ENCODE data around the gene THBD.

Gene THBD

DNA sequence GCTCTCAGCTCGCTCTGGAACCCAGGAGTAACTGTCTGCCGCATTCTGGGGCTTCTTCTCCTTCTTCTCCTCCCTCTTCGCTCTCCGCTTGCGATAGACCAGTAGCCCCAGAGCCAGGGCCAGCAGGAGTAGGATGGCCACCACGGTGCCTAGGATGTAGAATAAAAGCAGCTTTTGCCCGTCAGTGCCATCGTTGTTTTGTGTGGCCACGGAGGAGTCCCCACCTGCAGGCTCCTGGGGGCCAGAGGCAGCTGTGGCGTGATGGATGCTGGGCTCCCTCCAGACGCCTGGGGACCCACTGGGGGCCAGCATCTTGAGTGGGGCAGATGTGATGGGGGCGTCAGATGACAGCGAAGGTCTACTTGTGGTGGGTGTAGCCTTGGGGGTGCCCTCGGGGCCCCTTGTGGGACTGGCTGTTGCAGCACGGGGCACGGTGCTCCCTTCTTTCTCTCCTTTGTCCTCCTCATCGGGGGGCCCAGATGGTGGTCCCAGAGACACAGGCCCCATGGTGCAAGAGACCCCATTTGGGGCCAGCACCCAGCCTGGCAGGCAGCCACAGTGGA is 34.9 kb upstream of the THBD start:
- no peak for DNase-seq

DNA sequence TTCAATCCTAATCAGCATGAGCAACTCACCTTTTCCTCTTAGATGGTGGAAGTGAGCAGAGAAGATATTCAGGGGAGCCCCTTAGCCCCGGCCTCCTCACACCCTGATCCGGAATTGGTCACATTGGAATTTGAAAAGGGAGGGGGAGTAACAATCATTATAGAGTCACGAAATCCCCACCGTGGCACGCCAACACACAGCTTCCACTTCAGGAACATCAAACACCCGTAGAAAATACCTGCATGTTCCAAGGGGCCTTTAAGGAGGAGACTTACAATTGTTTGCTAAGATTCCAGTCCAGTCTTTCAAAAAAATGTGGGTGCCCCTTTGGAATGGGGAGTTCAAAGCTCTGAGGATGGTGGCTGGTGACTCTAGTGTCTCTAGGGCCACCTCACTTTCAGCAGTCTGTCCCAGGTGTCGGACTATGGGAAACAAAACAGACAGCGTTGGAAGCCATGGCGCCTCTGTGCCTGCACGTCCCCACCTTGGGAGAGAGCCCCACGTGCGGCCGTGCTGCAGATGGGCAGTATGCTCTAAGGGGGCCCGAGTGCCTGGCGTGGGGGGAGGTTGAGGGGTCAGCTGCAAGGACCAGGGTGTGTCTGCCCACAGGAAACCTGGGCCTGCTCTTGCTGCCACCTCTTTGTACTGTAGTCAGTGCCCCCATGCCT is 34.2 kb upstream of the THBD start:
- DNase-seq: no peak

GRCh38 chr20:23082846-23083552 is 33.5 kb upstream of the THBD start:
- no peak for DNase-seq

- DNase-seq: no peak
Observed at GRCh38 chr20:23081263-23081819, 31.9 kb upstream of the THBD start.

DNA sequence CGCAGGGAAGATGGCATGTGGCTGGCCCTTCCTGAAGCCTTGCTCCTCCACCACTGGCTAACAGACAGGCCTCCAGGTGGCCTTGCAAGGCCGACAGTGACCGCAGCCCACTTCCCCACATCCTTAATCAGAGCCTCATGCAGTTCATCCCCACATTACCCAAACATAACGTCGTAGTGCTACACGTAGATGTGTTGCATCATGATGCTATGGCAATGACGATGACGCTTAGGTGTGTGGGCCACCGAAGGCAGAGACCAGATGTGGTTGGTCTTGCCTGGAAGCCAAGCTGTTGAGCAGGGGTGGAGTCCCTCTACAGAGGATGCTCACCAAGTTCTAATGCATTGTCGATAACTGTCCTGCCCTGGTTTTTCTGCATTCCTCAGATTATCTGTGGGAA is 31.0 kb upstream of the THBD start:
- DNase-seq: no peak

GRCh38 chr20:23079926-23080325 is 30.5 kb upstream of the THBD start:
- no peak for DNase-seq

GRCh38 chr20:23079016-23079351 is 29.5 kb upstream of the THBD start:
- no peak for DNase-seq

DNA sequence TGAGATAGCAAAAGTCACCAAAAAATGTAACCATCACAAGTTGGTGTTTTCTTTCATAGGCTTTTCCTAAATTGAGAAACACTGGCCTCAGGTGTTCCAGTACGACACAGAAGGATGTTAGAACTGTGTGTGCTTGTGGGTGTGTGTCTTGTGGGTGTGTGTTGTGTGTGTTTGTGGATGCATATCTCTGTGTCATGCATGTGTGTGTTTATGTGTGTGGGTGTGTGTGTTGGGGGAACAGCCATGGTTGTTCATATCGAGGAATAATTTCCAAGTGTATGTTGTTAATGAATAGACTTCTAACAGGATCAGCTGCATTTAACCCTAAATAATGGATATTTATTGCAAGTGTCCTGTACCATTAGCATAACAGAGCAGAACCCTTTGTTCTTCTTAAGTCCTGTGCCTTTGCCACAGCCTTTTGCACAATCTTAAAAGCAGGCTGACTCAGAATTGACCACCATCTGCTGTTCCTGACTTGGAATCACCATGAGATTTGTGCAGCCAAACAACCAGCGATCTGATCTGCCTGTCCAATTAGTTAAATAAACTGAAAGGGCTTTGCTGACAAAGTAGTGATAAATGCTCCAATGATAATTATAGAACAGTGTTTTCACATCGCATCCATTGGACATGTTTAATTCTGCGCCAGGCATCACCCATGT is 29.0 kb upstream of the THBD start:
- DNase-seq: no peak

- no peak for DNase-seq
Observed at GRCh38 chr20:23077277-23077676, 27.8 kb upstream of the THBD start.

DNA sequence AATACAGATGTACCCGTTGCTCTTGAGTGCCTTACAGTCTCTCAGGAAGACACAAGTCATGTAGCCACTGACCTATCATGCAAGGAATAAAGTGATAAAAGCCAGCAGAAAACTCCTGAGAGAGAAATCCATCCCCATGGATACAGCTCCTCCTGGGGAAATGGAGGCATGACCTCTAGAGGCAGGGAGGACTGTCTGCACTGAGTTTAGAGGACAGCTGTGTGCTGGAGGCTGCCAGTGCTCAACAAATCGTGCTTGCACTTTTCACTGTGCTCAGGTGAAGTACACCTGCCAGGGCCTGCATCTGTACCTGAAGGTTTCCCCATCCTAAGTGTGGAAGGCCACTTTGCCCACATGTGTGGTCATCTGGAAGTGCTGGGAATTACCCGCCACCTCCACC is 24.6 kb upstream of the THBD start:
- DNase-seq: no peak

DNA sequence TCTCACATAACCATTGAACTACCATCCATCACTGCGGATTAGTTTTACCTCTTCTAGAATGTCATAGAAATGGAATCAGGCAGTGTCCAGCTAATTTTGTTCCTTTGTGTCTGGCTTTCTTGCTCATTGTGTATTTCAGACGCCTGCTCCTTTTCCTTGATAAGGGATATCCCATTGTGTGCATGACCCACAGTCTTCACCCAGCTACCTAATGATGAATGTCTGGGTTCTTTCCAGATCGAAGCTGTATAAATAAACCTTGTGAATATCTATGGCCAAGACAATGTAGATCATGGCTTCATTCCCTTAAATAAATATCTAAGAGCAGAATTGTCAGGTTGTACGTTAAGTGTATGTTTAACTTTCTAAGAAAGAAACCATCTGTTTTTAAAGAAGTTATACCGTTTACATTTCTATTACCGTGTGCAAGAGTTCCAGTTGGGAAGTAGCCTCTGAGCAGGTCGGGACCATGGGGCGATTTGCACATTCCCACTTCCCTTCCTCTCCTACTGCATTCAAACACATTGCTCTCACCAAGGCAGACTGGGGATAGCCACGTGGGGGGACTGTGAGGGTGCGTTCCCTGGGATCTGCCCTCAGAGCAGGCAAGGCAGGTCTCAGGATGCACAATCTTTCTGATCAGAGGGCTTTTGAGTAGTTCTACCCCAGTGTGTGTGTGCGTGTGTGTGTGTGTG is 23.6 kb upstream of the THBD start:
- no peak for DNase-seq

- no peak for DNase-seq
Observed at GRCh38 chr20:23071996-23072395, 22.5 kb upstream of the THBD start.

GRCh38 chr20:23071398-23071797 is 21.9 kb upstream of the THBD start:
- no peak for DNase-seq

- DNase-seq: no peak
Observed at GRCh38 chr20:23069108-23069507, 19.6 kb upstream of the THBD start.

DNA sequence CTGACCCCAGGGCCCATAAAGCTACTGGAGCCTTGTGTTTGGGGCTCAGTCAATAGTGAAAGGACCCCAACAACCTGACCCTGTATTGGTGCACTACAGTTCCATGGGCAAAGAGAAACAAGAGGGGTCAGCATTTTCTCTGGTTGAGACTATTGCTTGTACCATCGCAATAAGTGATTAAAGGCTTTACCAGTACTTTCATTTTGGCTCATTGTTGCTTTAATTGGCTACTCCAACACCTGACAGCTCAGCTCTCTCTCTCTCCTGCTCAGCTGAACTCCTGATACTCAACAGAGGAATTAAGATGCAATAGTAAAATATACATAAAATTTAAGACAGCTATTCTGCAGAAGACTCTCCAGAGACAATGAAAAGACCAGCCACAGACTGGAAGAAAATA is 18.8 kb upstream of the THBD start:
- DNase-seq: no peak

DNA sequence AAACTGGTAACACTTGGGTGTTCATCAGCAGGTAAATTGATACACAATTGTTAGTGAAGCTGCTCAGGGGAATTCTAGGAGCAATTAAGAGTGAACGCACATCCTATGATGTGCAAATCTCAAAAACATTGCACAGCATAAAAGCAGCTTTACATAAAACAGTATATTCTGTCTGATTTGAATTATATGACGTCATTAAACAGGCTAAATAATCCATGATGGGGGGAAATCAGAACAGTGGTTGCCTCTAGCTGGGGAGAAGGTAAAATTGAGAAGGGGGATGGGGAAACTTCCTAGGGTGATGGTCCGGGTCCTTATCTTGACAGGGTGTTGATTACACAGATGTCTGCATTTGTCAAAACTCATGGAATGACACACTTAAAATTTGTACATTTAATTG is 17.3 kb upstream of the THBD start:
- no peak for DNase-seq

- DNase-seq: no peak
Observed at GRCh38 chr20:23065266-23066201, 16.1 kb upstream of the THBD start.

GRCh38 chr20:23063581-23063980 is 14.1 kb upstream of the THBD start:
- no peak for DNase-seq

DNA sequence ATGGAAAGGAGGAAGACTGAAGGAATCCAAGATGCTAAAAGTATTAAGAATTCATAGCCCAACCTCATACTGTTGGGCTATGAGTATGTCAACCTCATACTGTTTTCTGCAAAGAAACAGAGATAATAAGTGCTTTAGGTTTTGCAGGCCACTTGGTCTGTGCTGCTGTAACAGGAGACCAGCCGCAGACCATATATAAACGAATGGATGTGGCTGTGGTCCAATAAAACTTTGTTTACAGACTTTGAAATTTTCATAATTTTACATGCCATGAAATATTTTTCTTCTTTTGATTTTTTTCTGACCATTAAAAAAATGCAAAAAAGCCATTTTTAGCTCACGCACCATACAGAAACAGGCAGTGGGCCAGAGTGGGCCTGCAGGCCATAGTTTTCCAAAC is 13.7 kb upstream of the THBD start:
- DNase-seq: no peak

DNA sequence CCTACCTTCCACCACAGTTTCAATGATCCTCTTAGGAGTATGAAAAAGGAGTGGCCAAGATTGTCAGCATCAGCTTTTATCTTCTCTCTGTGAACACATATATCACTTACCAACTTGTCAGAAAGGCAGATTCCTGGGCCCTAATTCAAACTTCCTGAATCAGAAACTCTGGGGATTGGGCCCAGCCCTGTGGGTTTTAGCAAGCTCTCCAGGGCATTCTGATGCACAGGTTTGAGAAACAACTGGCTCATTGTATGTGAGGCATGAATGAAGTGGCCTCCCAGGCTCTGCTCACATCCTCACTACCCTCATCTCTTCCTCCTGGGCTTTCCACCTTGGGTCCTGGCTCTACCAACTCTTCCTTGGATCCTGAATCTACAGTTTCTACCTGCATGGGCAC is 13.2 kb upstream of the THBD start:
- no peak for DNase-seq

DNA sequence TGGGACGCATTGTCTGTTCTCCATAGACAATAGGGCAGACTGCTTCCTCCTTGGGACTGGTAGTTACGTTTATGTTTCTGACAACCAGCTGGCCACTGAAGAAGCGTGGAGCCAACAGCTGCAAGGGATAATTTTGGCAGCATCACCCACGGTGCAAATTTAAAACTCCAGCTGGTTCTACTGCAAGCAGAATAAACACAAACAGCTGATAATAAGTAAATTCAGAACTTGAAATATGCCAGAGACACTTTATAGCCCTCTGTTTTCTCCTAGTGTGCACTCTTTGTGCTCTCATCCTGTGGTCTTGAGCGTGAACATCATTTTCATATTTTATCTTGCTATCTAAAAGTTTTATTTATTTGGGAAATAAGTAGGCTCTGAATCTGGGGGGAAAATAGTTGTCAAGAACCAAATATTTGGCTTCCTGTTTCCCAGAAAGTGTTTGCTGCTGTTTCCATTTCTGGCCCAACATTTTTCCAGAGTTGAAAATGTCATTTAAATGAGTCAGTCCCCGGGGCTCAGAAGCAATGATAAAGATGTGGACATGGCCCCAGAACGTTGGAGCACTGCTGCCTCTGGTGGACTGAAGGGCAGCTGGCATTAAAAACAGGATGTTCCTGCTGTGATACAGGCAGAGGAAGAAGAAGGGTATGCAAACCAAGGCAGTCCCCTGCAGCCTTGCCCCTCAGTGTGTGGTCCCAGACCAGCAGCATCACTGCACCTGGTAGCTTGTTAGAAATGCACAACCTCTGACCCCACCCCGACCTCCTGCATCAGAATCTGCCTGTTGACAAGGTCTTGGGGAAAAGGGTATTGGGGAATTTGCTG is 12.5 kb upstream of the THBD start:
- no peak for DNase-seq
